ENCODE data around the gene NOVA1. TPM values are rescaled to one million over a fixed set of nuclear protein-coding genes. Genes with fewer than 3 reads are reported as not detected.
"Not testable (repeated sequence)": the region's sequence is repeated elsewhere in the genome, so short reads cannot be mapped to it uniquely, and the experiment has no call there.

The NOVA1 gene
- total RNA-seq = 10 to 100 TPM; 12.1 to 13.1 TPM
- long read RNA-seq, donor 1, partial matches to known transcripts = 0 of 2 reads
- long read RNA-seq, donor 1, other reads (novel, unspliced or antisense) = 2 of 2 reads
- long read RNA-seq, donor 2, partial matches to known transcripts = 0 of 4 reads
- long read RNA-seq, donor 2, other reads (novel, unspliced or antisense) = 4 of 4 reads

- DNase-seq (ENCODE audit: low spot score) = no peak
- intact Hi-C loops (cut with DNase I) = no loop called here
Observed at GRCh38 chr14:26597589-26598080, at the start of gene NOVA1. NOVA1 (minus strand) TSS chr14:26598033; CDS start chr14:26597436, 597 bp downstream.

- intact Hi-C loops (cut with DNase I); DNase-seq (ENCODE audit: low spot score): not testable (repeated sequence)
Observed at GRCh38 chr14:26645057-26645456, 47.2 kb upstream of the NOVA1 start.

- DNase-seq (ENCODE audit: low spot score) = no peak
- intact Hi-C loops (cut with DNase I) = no loop called here
Observed at GRCh38 chr14:26636561-26636960, 38.7 kb upstream of the NOVA1 start.

- DNase-seq (ENCODE audit: low spot score); intact Hi-C loops (cut with DNase I): not testable (repeated sequence)
Observed at GRCh38 chr14:26634946-26635345, 37.1 kb upstream of the NOVA1 start.

- intact Hi-C loops (cut with DNase I) = no loop called here
Observed at GRCh38 chr14:26626256-26626655, 28.4 kb upstream of the NOVA1 start.

GRCh38 chr14:26622611-26623010, 24.8 kb upstream of the NOVA1 start:
- intact Hi-C loops (cut with DNase I) = no loop called here

More at GRCh38 chr14:26626256-26626655, 28.4 kb upstream of the NOVA1 start:
- DNase-seq (ENCODE audit: low spot score) = no peak

GRCh38 chr14:26621807-26622560, 24.2 kb upstream of the NOVA1 start:
- no peak for DNase-seq (ENCODE audit: low spot score)
- intact Hi-C loops (cut with DNase I) = no loop called here

More at GRCh38 chr14:26622611-26623010, 24.8 kb upstream of the NOVA1 start:
- no peak for DNase-seq (ENCODE audit: low spot score)

GRCh38 chr14:26621364-26621763, 23.5 kb upstream of the NOVA1 start:
- no peak for DNase-seq (ENCODE audit: low spot score)
- intact Hi-C loops (cut with DNase I) = no loop called here

GRCh38 chr14:26611259-26611658, 13.4 kb upstream of the NOVA1 start:
- intact Hi-C loops (cut with DNase I) = no loop called here
- no peak for DNase-seq (ENCODE audit: low spot score)

- intact Hi-C loops (cut with DNase I) = no loop called here
- DNase-seq (ENCODE audit: low spot score) = no peak
Observed at GRCh38 chr14:26606729-26607312, 9.0 kb upstream of the NOVA1 start.

- DNase-seq (ENCODE audit: low spot score) = no peak
- intact Hi-C loops (cut with DNase I) = no loop called here
Observed at GRCh38 chr14:26605602-26606001, 7.8 kb upstream of the NOVA1 start.

- DNase-seq (ENCODE audit: low spot score) = no peak
- intact Hi-C loops (cut with DNase I) = no loop called here
Observed at GRCh38 chr14:26602902-26603301, 5.1 kb upstream of the NOVA1 start.

GRCh38 chr14:26601856-26602255, 4.0 kb upstream of the NOVA1 start:
- intact Hi-C loops (cut with DNase I) = no loop called here

GRCh38 chr14:26599291-26599690, 1.5 kb upstream of the NOVA1 start:
- intact Hi-C loops (cut with DNase I) = no loop called here
- no peak for DNase-seq (ENCODE audit: low spot score)

More at GRCh38 chr14:26601856-26602255, 4.0 kb upstream of the NOVA1 start:
- no peak for DNase-seq (ENCODE audit: low spot score)

GRCh38 chr14:26598672-26599131, 869 bp upstream of the NOVA1 start:
- no peak for DNase-seq (ENCODE audit: low spot score)

GRCh38 chr14:26598081-26598671, 343 bp upstream of the NOVA1 start:
- intact Hi-C loops (cut with DNase I) = no loop called here
- peak; percentile 88 for DNase-seq (ENCODE audit: low spot score)

More at GRCh38 chr14:26598672-26599131, 869 bp upstream of the NOVA1 start:
- intact Hi-C loops (cut with DNase I) = no loop called here

GRCh38 chr14:26597071-26597588, 703 bp downstream of the NOVA1 start:
- peak; percentile 80 for DNase-seq (ENCODE audit: low spot score)
- intact Hi-C loops (cut with DNase I) = no loop called here

GRCh38 chr14:26596543-26597061, 1.2 kb downstream of the NOVA1 start:
- intact Hi-C loops (cut with DNase I) = no loop called here
- DNase-seq (ENCODE audit: low spot score) = peak; percentile 53

GRCh38 chr14:26595926-26596542, 1.8 kb downstream of the NOVA1 start:
- intact Hi-C loops (cut with DNase I) = no loop called here
- no peak for DNase-seq (ENCODE audit: low spot score)

All from posterior vena cava (tissue), 2 donors.